HS-27A (cell line): ENCODE measurements around the gene THAP7.

Experiments used
- DNase-seq: peaks from one replicate; pipeline ENCODE4 v3.0.0-alpha.2; 2012; ENCODE audit warnings: low read depth, missing footprints

Gene THAP7

GRCh38 chr22:20964090-20964798 lies 37.7 kb downstream of the THAP7 start:
- DNase-seq, result no peak

- DNase-seq, result no peak
Measured at GRCh38 chr22:20963201-20964052, 38.5 kb downstream of the THAP7 start.

DNA sequence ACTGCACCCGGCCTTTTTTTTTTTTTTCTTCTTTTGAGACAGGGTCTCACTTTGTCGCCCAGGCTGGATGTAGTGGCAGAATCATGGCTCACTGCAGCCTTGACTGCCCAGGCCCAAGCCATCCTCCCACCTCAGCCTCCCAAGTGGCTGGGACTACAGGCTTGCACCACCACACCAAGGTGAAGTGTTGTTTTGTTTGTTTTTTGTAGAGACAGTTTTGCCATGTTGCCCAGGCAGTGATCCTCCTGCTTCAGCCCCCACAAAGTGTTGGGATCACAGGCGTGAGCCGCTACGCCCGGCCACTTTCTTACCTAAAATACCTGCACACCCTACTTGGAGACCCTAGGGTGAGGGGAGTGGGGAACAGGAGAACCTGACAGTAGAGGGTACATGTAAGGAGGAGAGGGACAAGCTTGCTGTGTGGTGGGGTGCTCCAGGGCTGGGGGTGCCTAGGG lies 39.4 kb downstream of the THAP7 start:
- no peak for DNase-seq

GRCh38 chr22:20960609-20961008 lies 41.3 kb downstream of the THAP7 start:
- DNase-seq, result no peak

GRCh38 chr22:20959578-20960461 lies 42.1 kb downstream of the THAP7 start:
- no peak for DNase-seq

DNA sequence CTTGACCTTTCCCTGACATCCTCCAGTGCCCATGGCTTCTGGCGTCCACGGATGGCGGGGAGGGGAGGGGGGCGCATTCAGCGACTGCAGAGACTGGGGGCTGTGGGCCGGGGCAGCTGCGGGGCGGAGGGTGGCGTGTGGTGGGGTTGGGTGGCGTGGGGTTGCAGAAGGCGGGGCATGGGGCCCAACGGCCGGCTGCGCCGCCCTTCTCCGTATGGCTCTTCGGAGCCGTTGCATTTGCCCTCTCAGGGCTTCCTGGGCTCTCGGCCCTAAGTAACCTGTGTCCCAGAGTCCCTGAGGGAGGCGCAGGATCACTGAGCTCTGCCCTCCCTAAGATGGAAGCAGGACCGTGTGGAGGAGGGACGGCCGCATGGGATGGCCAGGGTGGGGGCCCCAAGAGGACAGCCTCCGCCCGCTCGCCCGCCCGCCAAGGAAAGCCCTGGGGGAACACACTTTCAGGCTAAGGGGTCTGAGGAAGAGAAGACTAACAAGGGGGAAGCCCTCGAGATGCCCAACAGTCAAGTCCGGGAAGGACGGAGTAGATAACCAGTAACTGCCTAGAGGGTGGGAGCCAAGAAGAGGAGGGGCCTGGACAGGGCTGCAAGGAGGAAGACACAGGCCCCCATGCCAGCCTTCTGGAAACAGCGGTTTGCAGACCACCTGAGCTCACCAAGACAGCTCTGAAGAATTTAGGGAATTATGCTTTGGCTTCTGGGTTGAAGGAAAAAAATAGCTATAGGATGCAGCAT lies 44.1 kb downstream of the THAP7 start:
- DNase-seq, result no peak

DNA sequence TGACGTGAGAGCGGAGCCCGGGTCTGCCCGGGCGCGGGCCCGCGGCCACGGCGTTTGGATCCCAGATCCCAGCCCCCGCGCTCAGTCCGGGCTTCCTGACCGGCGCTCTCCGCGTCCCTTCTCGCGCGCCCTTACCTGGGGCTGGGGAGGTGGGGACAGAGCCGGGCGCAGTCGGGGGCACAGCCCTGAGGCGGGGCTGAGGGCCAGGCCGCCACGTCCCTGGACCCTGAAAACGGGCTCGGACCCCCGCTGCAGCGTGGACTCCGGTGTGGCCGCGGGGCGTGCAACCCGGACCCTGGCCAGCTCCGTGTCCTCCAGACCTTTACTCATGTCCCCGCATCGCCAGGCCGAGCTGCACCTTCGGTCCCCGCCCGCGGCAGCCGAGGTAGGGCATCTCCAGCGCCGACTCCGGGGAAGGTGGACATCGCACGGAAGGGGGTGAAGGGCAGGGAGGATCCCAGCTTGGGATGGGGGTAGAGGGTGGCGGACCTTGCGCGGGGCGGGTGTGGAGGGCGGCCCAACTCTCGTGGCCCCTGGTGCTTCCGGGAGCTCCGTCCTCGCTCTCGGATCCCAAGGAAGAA lies 44.7 kb downstream of the THAP7 start:
- no peak for DNase-seq

- no peak for DNase-seq
Measured at GRCh38 chr22:20956258-20957101, 45.4 kb downstream of the THAP7 start.

- no peak for DNase-seq
Measured at GRCh38 chr22:20955548-20955947, 46.4 kb downstream of the THAP7 start.

DNA sequence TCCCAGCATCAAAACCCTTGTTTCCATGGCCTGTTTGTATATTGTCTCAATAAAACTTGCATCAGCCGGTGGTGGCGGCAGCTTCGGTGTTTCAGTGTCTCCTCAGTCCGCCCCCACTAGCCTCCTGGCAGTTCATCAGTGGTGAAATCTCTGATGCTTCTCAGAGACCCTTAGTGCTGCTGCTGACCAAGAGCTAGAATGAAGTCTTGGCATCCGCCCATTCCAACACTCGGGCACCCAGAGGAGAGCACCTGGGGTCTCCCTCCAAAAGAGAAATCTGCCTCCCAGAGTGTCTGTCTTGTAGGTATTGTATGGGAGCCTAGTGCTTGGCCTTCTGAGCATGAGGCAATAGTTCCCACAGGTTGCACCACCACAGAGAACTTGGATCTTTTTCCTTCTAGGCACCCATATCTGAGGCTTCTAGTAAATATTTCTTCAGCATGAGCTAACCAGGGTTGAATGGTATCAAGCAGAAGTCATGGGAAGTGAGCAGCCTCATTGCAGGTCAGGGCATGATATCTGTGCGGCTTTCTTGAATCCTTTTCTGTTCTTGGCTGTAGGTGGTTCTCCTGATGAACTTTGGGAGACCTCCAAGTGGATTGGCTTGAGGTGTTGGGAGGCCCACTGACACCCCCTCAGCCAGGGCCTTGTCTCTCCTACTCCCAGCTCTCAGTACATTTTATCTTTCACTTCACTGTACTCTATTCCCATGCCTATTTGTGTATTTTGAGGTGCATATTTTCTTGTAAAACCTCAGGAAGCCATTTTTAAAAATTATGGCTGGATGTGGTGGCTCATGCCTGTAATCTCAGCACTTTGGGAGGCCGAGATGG lies 48.0 kb downstream of the THAP7 start:
- DNase-seq, result no peak

DNA sequence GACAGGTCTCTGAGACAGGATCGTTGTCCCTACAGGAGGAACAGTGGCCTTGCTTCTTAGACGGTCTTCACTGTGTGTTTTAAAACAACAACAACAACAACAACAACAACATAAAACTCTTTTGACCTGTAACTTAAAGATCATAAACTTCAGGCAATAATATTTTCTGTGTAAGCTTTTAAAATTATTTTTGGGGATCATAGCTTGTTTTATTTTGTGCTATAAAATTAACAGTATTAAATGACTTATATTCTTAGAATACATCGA lies 48.6 kb downstream of the THAP7 start:
- no peak for DNase-seq

GRCh38 chr22:20952544-20953341 lies 49.2 kb downstream of the THAP7 start:
- DNase-seq, result no peak

GRCh38 chr22:20951932-20952380 lies 50.0 kb downstream of the THAP7 start:
- no peak for DNase-seq

GRCh38 chr22:20951151-20951931 lies 50.6 kb downstream of the THAP7 start:
- DNase-seq, result no peak

- DNase-seq, result no peak
Measured at GRCh38 chr22:20949698-20950183, 52.2 kb downstream of the THAP7 start.
